UCSD-AML1 (cell line): ENCODE results near the gene INSL3.

ENCODE experiments used
- DNase-seq: peaks from one replicate; lab custom pipeline; 2025; ENCODE audit not compliant: unreplicated experiment; lab: John Stamatoyannopoulos, UW

Gene INSL3, protein sequence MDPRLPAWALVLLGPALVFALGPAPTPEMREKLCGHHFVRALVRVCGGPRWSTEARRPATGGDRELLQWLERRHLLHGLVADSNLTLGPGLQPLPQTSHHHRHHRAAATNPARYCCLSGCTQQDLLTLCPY

DNA sequence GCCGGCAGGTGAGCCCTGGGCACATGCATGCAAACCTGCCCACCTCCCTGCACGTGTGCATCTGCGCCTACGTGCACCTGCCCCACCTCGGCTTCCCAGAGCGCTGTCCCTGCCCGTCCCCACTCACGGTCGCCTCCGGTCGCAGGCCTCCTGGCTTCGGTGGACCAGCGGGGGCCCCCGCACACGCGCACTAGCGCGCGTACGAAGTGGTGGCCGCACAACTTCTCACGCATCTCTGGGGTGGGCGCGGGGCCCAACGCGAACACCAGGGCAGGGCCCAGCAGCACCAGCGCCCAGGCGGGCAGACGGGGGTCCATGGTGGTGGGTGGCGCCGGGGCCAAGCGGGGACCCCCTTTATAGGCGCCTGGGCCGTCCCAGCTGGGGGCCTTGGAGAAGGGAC is at the start of gene INSL3:
TSS of gene INSL3 (minus strand) at position 330 of the 400 bp plus-strand sequence. CDS start at position 317, 13 bp downstream.
- no peak for DNase-seq

DNA sequence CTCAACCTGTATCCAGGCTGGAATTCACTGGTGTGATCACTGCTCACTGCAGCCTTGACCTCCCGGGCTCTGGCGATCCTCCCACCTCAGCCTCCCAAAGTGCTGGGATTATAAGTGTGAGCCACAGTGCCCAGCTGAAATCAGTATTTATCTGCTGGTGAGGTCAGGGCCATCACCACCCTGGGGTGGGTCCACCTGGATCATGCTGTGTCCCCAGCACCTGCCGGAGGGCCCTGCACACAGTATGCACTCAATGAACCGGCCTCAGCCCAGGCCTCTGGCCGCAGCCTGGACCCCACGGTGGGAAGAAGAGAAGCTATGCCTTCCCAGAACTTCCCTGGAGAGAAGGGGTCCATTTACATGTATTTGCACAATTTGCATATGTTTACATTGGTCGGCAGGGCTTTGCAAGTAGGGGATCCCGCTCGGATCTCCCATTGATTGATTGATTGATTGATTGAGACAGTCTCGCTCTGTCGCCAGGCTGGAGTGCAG is 47.8 kb upstream of the INSL3 start:
- no peak for DNase-seq

DNA sequence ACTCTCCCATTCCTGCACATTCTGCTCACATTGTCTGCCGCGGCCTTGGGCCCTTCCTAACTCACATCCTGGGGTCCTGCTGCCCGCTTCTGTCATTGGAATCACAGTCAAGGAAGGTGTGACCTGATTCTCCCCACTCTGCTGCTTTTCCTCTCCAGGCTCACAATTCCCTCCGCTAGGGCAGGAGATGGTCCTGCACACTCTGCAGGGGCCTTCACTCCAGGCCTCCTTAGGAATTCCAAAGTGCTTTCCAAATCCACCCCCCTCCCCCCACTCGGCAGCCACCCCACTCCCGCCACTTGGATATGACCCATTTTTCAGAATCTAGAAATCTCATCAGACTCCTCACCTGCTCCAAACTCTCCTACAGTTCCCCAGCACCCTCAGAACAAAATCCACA is 47.4 kb upstream of the INSL3 start:
- no peak for DNase-seq

DNA sequence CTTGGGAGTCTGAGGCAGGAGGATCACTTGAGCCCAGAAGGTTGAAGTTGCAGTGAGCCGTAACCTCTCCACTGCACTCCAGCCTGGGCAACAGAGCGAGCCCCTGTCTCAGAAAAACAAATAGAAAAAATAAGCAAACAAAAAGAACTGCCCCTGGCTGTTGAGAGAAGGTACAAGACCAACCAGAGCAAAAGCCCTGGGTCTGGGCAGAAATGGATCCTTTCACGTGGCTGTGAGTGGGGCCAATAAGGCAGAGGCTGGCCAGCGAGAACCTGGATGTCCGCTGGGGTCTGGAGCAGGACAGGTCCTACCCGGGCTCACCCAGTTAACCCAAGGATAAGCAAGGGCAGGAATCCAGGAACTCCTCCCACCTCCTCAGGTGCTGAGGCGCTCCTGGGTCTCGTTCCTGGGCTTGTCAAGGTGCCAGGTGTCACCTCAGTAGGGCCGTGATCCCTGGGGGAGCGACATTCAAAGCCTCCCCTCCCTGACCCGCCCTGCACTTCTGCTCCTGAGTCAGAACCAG is 45.7 kb upstream of the INSL3 start:
- DNase-seq, result no peak

DNA sequence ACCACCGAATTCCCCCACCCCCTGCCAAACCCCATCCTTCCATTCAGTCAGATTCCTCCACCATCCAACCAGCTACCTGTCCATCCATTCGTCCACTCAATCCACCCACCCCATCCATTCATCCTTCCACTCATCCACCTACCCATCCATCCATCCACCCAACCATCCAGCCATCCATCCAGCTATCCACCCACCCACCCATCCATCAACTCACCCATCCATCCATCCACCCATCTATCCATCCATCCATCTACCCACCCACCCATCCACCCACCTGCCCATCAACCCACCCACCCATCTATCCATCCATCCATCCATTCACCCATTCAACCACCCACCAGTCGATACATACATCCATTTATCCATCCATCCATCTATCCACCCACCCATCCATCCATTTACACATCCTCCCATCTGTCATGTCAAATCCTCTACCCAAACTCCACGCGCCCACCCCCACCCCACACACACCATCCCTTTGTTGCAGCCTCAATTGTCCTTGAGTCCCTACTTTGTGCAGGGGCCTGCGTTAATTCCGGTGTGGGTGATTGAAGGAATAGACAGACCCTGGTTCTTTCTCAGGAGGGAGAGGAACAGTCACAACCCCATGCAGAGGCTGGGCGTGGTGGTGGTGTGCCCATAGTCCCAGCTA is 45.1 kb upstream of the INSL3 start:
- DNase-seq, result no peak

DNA sequence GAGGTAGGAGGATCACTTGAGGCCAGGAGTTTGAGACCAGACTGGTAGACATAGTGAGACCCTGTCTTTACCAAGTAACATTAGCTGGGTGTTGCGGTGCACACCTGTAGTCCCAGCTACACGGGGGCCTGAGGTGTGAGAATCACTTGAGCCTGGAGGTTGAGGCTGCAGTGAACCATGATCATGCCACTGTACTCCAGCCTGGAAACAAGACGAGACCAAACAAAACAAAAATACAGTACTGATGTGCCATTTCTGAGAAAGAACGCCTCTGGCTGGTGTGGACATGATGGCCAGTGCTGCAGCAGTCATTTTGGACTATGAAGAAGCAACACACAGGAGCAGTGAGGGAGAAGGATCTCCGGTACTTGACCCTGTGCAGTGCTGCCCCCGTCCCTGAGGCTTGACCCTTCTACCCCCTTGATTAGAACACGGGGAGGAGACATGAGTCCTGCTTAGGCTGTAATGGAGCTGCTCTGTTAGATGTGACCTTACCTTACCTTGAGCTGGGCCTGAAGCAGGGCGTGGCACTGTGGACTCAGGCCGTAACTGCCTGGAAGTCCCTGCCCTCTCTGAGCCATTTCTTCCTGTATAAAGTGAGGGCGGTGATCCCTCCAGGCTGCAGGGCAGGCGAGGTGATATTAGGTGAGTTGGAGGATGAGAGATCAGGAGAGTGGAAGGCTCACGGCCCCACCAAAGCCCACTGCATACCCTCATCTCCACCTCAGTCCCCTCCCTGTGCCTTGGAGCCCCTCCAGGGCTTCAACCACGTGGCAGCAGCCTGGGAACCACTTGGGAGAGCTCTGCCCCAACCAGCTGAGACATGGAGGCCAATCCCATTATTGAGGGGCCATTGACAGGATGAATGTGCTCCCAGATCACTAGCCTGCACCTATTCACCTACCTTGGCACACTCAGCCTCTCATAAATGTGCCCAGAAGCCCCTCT is 44.3 kb upstream of the INSL3 start:
- DNase-seq, result no peak

DNA sequence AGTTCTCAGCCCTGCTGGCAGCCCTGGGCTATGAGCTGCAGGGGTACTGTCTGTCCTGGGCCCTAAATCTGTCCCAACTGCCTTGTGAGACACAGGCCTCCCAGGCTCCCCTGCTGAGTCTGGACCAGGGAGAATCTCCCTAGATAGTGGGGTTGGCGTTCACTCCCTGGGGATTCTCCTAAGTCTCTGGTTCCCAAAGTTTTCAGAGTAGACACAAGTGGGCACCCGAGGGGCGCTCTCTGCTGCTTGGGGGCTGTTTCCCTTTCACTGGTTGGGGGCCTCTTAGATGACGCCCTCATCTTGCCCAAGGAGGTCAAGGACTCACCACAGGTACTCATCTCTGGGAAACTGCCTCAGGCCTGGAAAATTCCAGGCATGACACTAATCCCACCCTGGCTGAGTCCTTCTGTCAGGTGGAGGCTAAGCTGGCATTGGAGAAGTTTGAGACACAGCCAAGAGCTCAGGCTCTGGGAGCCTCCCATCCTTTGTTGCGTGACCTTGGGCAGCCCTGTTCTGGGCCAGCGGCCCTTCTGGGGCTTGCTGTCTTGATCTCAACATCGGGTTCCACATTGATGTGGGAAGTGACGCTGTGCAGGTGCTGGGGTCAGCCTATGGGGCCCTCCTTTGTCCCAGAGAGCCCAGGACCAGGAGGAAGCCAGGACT is 42.3 kb upstream of the INSL3 start:
- DNase-seq, result no peak

DNA sequence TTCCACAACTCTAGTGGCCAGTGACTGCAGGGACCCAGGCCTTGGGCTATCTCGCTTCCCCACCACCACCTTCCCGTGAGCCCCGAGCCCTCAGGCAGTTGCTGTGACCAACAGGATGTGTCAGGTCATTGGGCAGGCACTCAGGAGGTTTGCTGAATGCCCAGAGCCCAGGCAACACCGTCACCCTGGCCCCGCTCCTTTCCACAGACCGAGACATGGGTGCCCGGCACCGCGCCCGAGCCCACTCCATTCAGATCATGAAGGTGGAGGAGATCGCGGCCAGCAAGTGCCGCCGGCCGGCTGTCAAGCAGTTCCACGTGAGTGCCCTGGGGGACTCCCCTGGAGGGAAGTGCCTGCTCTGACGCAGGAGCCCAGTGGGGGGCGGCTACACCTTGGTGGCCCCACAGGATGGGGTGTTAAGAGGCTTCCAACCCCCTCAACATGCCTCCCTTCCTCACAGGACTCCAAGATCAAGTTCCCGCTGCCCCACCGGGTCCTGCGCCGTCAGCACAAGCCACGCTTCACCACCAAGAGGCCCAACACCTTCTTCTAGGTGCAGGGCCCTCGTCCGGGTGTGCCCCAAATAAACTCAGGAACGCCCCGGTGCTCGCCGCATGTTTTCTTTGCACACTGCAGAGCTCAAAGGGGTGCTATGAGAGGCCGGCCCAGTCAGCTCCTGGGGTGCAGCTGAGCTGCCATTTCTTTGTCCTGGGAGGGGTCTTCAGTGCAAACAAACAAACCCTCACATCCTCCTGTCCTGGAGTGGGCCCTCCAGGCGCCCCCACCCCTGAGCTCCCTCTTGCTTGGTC is 41.6 kb upstream of the INSL3 start:
- no peak for DNase-seq

DNA sequence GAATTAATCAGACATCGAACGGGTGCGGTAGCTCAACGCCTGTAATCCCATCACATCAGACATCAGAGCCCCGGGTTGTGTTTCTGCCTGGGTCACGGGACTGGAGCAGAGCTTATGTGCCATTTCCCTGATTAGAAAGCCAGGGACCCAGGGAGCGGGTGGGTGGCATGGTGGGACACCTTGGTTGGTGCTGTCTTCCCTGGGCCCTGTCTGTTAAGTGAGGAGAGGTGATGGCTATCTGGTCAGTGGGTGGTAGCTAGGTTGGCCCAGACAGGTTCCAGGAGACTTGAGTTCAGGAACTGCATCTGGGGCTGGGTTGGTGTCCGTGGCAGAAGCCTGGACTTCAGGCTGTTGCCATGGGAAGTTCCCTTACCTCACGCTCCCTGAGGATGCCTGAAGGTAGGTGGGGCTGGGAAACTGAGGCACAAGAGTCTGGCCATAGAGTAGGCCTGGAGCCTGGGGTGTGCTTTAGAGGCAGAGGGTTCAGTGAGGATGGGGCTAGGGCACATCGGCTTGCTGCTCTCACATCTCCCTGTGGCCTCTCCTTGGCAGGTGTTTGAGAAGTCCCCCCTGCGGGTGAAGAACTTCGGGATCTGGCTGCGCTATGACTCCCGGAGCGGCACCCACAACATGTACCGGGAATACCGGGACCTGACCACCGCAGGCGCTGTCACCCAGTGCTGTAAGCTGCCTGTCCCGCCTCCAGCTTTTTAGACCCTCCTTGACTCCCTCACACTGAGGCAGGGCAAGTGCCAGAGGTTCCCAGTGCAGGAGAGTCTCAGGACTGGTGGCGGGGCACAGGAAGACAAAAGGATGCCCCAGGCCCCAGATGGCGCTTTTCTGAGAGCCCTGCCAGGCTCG is 40.5 kb upstream of the INSL3 start:
- DNase-seq, result no peak

DNA sequence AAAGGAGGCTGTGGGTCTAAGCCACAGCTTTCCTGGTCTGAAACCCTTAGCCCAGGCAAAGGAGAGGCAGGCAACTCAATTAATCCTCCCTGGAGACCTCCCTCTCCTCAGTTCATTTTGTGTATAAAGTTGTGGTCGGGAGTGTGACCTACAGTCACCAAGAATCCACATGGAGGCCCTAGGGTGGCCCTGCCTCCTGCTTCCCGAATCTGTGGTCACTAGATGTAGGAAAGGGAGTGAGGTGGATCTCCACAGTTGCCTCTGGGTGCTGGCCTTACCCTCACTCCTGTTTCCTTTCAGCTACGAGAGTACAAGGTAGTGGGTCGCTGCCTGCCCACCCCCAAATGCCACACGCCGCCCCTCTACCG is 39.7 kb upstream of the INSL3 start:
- no peak for DNase-seq

DNA sequence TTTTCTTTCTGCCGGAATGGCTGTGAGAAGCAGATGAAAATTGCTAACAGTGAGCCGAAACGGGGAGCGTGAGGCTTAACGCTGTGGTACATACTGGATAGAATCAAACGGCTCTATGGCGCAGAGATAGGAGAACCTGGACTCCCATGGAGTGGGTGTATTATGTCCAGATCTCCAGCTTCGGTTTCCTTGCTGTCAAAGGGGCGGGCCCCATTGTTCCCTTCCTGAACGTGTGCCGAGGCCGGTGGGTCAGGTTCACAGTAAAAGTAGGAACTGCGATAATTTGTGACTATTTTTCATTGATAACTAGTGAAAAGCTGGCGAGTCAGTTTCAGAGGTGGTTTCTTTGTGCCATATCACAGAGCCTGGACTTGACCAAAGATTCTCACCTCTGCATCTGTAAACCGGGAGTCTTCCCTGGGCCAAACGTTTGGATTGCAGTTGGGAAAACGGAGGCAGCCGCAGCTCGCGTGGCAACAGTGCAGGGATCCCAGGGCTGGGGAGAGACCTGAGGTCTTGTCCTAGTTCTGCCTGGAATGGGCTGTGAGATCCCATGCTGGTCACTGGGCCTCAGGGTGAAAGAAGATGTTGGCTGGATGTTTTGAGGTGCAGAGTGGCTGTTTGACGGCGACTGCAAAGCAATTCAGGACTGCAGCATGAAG is 39.1 kb upstream of the INSL3 start:
- no peak for DNase-seq

DNA sequence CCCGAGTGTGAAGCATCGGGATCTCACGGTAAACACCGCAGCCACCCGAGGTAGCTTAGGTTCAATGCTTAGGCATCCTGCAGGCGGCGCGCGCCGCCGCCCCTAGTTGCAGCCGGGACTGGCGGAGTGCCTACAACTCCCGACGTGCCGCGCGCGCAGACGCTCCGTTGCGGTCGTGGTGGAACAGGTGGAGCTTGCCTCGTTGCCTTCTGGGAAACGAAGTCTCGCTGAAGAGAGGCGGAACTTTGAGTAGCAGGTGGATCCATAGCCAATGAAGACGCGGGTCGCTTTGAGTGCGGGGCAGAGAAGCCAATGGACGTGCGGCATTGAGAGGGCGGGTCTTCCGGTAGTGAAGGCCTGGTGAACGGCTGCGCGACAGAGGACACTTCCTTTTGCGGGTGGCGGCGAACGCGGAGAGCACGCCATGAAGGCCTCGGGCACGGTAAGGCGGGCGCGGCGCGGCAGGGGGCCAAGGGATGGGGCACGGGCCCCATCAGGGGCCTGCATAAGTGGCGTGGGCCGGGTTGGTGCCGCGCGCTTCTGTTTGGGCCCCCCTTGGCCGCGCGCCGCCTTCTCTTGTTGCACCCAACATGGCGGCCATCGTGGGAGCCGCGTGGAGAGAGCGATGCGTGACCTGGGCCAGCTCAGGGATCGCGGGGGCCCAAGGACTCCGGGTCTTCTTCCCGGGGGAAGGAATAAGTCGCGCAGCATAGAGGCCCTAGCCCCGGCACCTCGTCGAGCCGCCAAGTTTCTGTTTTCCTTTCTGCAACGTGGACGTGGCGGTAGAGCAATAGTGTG is 38.4 kb upstream of the INSL3 start, which contains the start of gene RPL18A:
TSS of gene RPL18A (plus strand) at position 378 of the 798 bp plus-strand sequence. CDS start at position 425, 47 bp downstream.
- DNase-seq, result peak; percentile 99

DNA sequence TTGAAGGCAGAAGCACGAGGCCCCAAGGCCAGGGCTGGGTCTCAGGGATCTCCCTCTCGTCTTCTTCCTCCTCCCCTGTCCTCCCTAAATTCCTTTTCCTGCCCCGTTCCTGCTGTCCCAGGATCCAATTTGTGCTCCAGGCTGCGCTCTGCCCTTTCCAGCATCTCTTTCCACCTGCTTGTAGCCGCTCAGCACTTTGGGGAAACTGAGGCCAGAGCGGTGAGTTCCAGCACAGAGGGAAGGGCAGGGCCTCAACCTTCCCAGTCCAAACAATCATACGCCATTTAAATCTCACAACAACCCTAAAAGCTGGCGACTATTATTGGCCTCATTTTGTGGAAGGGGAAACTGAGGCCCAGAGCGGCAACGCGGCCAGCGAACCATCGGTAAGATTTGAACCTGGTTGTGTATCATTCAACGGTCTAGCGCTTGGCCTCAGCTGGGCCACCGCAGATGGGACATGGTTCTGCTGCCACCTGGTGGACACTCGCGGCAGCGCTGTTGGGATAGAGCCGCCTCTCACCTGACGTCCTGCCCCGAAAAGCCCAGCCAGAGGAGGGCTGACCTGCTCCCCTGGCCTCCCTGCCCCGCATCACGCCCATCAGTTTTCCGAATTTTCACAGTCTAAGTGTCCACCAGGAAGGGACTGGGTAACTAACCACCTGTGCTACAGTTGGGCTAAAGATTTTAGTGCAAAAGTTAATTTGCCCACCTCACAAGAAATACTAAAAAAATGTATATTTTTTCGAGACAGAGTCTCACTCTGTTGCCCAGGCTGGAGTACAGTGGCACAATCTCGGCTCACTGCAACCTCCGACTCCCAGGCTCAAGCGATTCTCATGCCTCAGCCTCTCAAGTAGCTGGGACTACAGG is 34.2 kb upstream of the INSL3 start:
- peak; percentile 87 for DNase-seq

DNA sequence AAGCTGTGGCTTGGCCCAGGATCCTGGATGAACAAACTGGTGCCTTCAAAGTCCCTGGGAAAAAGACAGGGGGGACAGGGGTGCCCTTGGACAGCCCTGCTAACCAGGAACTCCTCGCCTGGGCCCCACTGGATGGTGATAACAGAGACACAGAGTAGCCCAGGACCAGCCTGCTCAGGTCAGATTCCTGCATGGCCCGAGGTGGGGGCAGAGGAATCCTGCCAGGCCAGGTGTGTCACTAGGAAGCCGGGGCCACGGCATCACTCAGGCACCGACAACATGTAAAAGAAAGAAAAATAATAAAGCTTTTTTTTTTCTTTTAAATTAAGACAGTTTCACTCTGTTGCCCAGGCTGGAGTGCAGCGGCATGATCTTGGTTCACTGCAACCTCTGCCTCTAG is 32.7 kb upstream of the INSL3 start:
- DNase-seq, result no peak

DNA sequence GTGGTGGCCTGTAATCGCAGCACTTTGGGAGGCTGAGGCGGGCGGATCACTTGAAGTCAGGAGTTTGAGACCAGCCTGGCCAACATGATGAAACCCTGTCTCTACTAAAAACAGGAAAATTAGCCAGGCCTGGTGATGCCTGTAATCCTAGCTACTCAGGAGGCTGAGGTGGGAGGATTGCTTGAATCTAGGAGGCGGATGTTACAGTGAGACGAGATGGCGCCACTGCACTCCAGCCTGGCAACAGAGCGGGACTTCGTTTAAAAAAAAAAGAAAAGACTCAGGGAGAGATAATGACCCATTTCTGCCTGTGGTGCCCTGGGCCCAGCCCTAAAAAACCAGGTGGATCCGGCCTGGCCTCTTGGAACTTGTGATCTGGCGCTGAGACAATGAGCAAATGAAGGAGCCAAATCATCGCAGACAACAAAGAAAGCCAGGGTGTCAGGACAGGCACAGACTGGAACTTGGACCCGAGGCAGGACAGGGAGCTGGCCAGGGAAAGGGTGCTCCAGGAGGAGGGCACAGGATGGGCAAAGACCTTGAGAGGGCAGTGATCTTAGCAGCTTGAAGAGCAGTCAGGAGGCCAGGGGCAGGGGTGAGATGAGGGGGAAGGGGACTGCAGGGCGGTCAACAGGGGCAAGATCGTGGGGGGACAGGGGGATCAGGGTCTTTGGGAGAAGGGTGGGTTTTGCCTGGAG is 27.4 kb upstream of the INSL3 start:
- DNase-seq, result peak; percentile 27
